KMS-11 (cell line): ENCODE data around the gene C17orf50.

Experiments used
- H2AFZ ChIP-seq: fragments of 200-600 bp; sonication (generic); 2 replicates; pipeline ENCODE4 v1.6.1; 2016; ENCODE audit warnings: antibody characterized with exemption, mixed run types, low read depth
- H3K27ac ChIP-seq: fragments of 200-600 bp; sonication (generic); 2 replicates; pipeline ENCODE4 v1.6.1; 2016; ENCODE audit warnings: mild to moderate bottlenecking, mixed run types
- H3K27me3 ChIP-seq: fragments of 200-600 bp; sonication (generic); 2 replicates; pipeline ENCODE4 v1.6.1; 2017; ENCODE audit warnings: mild to moderate bottlenecking, low read depth, mixed run types, moderate library complexity; ENCODE audit not compliant: insufficient read depth
- H3K36me3 ChIP-seq: fragments of 200-600 bp; sonication (generic); 2 replicates; pipeline ENCODE4 v1.6.1; 2017; ENCODE audit warnings: mild to moderate bottlenecking, mixed run types; ENCODE audit not compliant: insufficient read depth
- H3K4me1 ChIP-seq: fragments of 200-600 bp; sonication (generic); 2 replicates; pipeline ENCODE4 v1.6.1; 2016; ENCODE audit warnings: mild to moderate bottlenecking, low read depth, mixed run types; ENCODE audit not compliant: poor library complexity, severe bottlenecking
- H3K4me2 ChIP-seq: fragments of 200-600 bp; sonication (generic); 2 replicates; pipeline ENCODE4 v1.7.0; 2016; ENCODE audit warnings: mild to moderate bottlenecking, mixed run types
- H3K4me3 ChIP-seq: fragments of 200-600 bp; sonication (generic); IDR thresholded peaks from 2 replicates; pipeline ENCODE4 v1.6.1; 2017; ENCODE audit warnings: low read depth, low read length, mixed read lengths; ENCODE audit not compliant: insufficient read depth
- H3K79me2 ChIP-seq: fragments of 200-600 bp; sonication (generic); 2 replicates; pipeline ENCODE4 v1.6.1; 2016; ENCODE audit warnings: low read depth, mixed run types; ENCODE audit not compliant: insufficient read depth
- H3K9ac ChIP-seq: fragments of 200-600 bp; sonication (generic); 2 replicates; pipeline ENCODE4 v1.6.1; 2016; ENCODE audit warnings: mild to moderate bottlenecking, mixed run types
- H4K20me1 ChIP-seq: fragments of 200-600 bp; sonication (generic); 2 replicates; pipeline ENCODE4 v1.6.1; 2016; ENCODE audit warnings: mild to moderate bottlenecking, mixed run types; ENCODE audit not compliant: insufficient read depth
- CTCF ChIP-seq: fragments of 200-600 bp; sonication (generic); conservative IDR thresholded peaks from 2 replicates; pipeline ENCODE4 v1.6.1; 2017; ENCODE audit warnings: low read depth, mild to moderate bottlenecking, antibody characterized with exemption, low read length, moderate library complexity, mixed read lengths

C17orf50 gene

GRCh38 chr17:35738519-35739133, 22.1 kb upstream of the C17orf50 start:
- Histone ChIP-seq H4K20me1 (no peaks in the 10 kb centered on the region), H3K4me1 (no peaks in the 10 kb centered on the region), H3K9ac (no peak overlapping the region), H3K4me2 (no peak overlapping the region), H3K27me3 (peaks cover 6% of the 10 kb centered on the region; the same call in 1 of the 2 replicates), H3K36me3 (no peaks in the 10 kb centered on the region), H3K27ac (no peak overlapping the region), H2AFZ (no peak overlapping the region), H3K79me2 (no peaks in the 10 kb centered on the region), H3K4me3 (no peak overlapping the region)
- no peak for TF ChIP-seq CTCF

- Histone ChIP-seq H3K9ac (no peak overlapping the region), H2AFZ (no peak overlapping the region), H3K27me3 (peaks cover 13% of the 10 kb centered on the region), H3K79me2 (no peaks in the 10 kb centered on the region), H3K4me2 (no peak overlapping the region), H3K4me3 (no peak overlapping the region), H3K4me1 (no peaks in the 10 kb centered on the region), H3K36me3 (no peaks in the 10 kb centered on the region), H3K27ac (no peak overlapping the region), H4K20me1 (no peaks in the 10 kb centered on the region)
- no peak for TF ChIP-seq CTCF
Observed at GRCh38 chr17:35740216-35740615, 20.5 kb upstream of the C17orf50 start.

- Histone ChIP-seq H3K27me3 (peaks cover 19% of the 10 kb centered on the region), H3K27ac (no peak overlapping the region), H3K4me2 (no peak overlapping the region), H2AFZ (no peak overlapping the region), H4K20me1 (no peaks in the 10 kb centered on the region), H3K36me3 (no peaks in the 10 kb centered on the region), H3K79me2 (no peaks in the 10 kb centered on the region), H3K4me3 (no peak overlapping the region), H3K9ac (no peak overlapping the region), H3K4me1 (no peaks in the 10 kb centered on the region)
- no peak for TF ChIP-seq CTCF
Observed at GRCh38 chr17:35740997-35741931, 19.4 kb upstream of the C17orf50 start.

- Histone ChIP-seq H3K27ac (no peak overlapping the region), H3K4me3 (no peak overlapping the region), H2AFZ (no peak overlapping the region), H3K4me1 (no peaks in the 10 kb centered on the region), H3K79me2 (no peaks in the 10 kb centered on the region), H3K9ac (no peak overlapping the region), H3K27me3 (peaks cover 23% of the 10 kb centered on the region), H3K4me2 (no peak overlapping the region), H3K36me3 (no peaks in the 10 kb centered on the region), H4K20me1 (no peaks in the 10 kb centered on the region)
- no peak for TF ChIP-seq CTCF
Observed at GRCh38 chr17:35742496-35742895, 18.2 kb upstream of the C17orf50 start.
